ENCODE results near the gene UMOD.

UMOD gene

DNA sequence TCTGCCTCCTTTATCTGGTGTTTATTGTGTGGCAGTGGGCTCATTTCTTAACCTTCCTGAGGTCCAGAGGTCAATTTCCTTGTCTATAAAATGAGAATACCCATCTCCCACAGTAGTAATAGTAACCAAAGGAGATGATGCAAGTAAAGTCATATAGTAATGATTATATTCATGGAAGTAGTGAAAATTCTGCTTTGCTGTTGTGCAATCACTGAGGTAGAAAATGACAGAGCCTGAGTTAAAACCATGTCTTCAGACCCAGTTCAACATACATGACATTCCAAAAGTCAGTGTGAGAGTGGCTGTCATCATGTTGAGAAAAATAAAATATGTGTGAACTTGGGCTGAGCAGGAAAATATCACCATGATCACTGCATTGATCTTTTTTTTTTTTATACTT, 864 bp upstream of the UMOD start:
- TF ChIP-seq TEAD4 (IDR thresholded peaks at IDR 0.05): no peak
- no peak for TF ChIP-seq FOXM1 (IDR thresholded peaks at IDR 0.05; ENCODE audit: borderline replicate concordance, low read depth)
- TF ChIP-seq, protein P1, sequence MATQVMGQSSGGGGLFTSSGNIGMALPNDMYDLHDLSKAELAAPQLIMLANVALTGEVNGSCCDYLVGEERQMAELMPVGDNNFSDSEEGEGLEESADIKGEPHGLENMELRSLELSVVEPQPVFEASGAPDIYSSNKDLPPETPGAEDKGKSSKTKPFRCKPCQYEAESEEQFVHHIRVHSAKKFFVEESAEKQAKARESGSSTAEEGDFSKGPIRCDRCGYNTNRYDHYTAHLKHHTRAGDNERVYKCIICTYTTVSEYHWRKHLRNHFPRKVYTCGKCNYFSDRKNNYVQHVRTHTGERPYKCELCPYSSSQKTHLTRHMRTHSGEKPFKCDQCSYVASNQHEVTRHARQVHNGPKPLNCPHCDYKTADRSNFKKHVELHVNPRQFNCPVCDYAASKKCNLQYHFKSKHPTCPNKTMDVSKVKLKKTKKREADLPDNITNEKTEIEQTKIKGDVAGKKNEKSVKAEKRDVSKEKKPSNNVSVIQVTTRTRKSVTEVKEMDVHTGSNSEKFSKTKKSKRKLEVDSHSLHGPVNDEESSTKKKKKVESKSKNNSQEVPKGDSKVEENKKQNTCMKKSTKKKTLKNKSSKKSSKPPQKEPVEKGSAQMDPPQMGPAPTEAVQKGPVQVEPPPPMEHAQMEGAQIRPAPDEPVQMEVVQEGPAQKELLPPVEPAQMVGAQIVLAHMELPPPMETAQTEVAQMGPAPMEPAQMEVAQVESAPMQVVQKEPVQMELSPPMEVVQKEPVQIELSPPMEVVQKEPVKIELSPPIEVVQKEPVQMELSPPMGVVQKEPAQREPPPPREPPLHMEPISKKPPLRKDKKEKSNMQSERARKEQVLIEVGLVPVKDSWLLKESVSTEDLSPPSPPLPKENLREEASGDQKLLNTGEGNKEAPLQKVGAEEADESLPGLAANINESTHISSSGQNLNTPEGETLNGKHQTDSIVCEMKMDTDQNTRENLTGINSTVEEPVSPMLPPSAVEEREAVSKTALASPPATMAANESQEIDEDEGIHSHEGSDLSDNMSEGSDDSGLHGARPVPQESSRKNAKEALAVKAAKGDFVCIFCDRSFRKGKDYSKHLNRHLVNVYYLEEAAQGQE (IDR thresholded peaks at IDR 0.05; ENCODE audit: low read depth): no peak
- no peak for TF ChIP-seq YY1 (IDR thresholded peaks at IDR 0.05; ENCODE audit: low read depth)
- TF ChIP-seq, protein P2, sequence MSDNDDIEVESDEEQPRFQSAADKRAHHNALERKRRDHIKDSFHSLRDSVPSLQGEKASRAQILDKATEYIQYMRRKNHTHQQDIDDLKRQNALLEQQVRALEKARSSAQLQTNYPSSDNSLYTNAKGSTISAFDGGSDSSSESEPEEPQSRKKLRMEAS (IDR thresholded peaks at IDR 0.05): no peak

GRCh38 chr16:20349615-20350014, 2.9 kb downstream of the UMOD start:
- no peak for TF ChIP-seq USF1 (IDR thresholded peaks at IDR 0.05)
- no peak for TF ChIP-seq ZBTB7A (IDR thresholded peaks at IDR 0.05; ENCODE audit: low read depth)
- TF ChIP-seq TEAD4 (IDR thresholded peaks at IDR 0.05): no peak
- TF ChIP-seq, protein P1 (IDR thresholded peaks at IDR 0.05; ENCODE audit: low read depth): no peak
- TF ChIP-seq YY1 (IDR thresholded peaks at IDR 0.05; ENCODE audit: low read depth): no peak

- TF ChIP-seq TAF1 (IDR thresholded peaks at IDR 0.05; ENCODE audit: low read depth): no peak
- no peak for TF ChIP-seq CEBPB (IDR thresholded peaks at IDR 0.05)
- TF ChIP-seq USF1 (IDR thresholded peaks at IDR 0.05): no peak
- TF ChIP-seq YY1 (IDR thresholded peaks at IDR 0.05; ENCODE audit: low read depth): no peak
- TF ChIP-seq CREB1 (IDR thresholded peaks at IDR 0.05; ENCODE audit: low read depth): no peak
- no peak for TF ChIP-seq TCF12 (IDR thresholded peaks at IDR 0.05; ENCODE audit: low read depth)
- no peak for TF ChIP-seq TEAD4 (IDR thresholded peaks at IDR 0.05)
- no peak for TF ChIP-seq FOXM1 (IDR thresholded peaks at IDR 0.05; ENCODE audit: borderline replicate concordance, low read depth)
- TF ChIP-seq, protein P1 (IDR thresholded peaks at IDR 0.05; ENCODE audit: low read depth): no peak
- TF ChIP-seq ZBTB7A (IDR thresholded peaks at IDR 0.05; ENCODE audit: low read depth): no peak
- no peak for TF ChIP-seq NFIC (IDR thresholded peaks at IDR 0.05)
- TF ChIP-seq EGR1 (IDR thresholded peaks at IDR 0.05): no peak
- TF ChIP-seq RAD21 (IDR thresholded peaks at IDR 0.05; ENCODE audit: low read depth): no peak
- no peak for TF ChIP-seq EP300 (IDR thresholded peaks at IDR 0.05; ENCODE audit: borderline replicate concordance)
Measured at GRCh38 chr16:20348365-20349185, 3.9 kb downstream of the UMOD start.

- TF ChIP-seq ZBTB7A (IDR thresholded peaks at IDR 0.05; ENCODE audit: low read depth) (no peak), FOXM1 (IDR thresholded peaks at IDR 0.05; ENCODE audit: borderline replicate concordance, low read depth) (no peak), CEBPB (IDR thresholded peaks at IDR 0.05) (no peak), NFIC (IDR thresholded peaks at IDR 0.05) (no peak), USF1 (IDR thresholded peaks at IDR 0.05) (no peak), TCF12 (IDR thresholded peaks at IDR 0.05; ENCODE audit: low read depth) (no peak), TAF1 (IDR thresholded peaks at IDR 0.05; ENCODE audit: low read depth) (no peak), RAD21 (IDR thresholded peaks at IDR 0.05; ENCODE audit: low read depth) (no peak), EGR1 (IDR thresholded peaks at IDR 0.05) (no peak), TEAD4 (IDR thresholded peaks at IDR 0.05) (no peak), CREB1 (IDR thresholded peaks at IDR 0.05; ENCODE audit: low read depth) (no peak)
- TF ChIP-seq, protein P1 (IDR thresholded peaks at IDR 0.05; ENCODE audit: low read depth): no peak
- TF ChIP-seq, protein P2 (IDR thresholded peaks at IDR 0.05): no peak
Measured at GRCh38 chr16:20347666-20348364, 4.7 kb downstream of the UMOD start.

Data from Ishikawa (cell line).